GM18951 (cell line): ENCODE results near the gene LAMA2.

Experiments used
- POLR2A ChIP-seq: IDR thresholded peaks from 4 replicates; pipeline ENCODE4 v1.6.1; 2011; ENCODE audit warnings: mild to moderate bottlenecking; ENCODE audit not compliant: insufficient read length, insufficient read depth; ENCODE audit errors: extremely low read depth
- in situ Hi-C: fragments of 300-500 bp; cut with MboI; formaldehyde crosslinking; loops from one replicate; pipeline ENCODE4 v1.12.0; 2022; ENCODE audit warnings: low sequenced_read_pairs, mixed read lengths, inconsistent platforms; ENCODE audit not compliant: unreplicated experiment

LAMA2 gene

GRCh38 chr6:129096651-129097290 lies 213.8 kb downstream of the LAMA2 start:
- no peak for TF ChIP-seq POLR2A
- in situ Hi-C loops: no loop called here

- TF ChIP-seq POLR2A: no peak
- in situ Hi-C loops: no loop called here
These were observed 215.2 kb downstream of the LAMA2 start for GRCh38 chr6:129098061-129098553.

GRCh38 chr6:129099696-129100095 lies 216.8 kb downstream of the LAMA2 start:
- in situ Hi-C loops: no loop called here
- no peak for TF ChIP-seq POLR2A

GRCh38 chr6:129100164-129100563 lies 217.2 kb downstream of the LAMA2 start:
- TF ChIP-seq POLR2A: no peak
- in situ Hi-C loops: no loop called here

- no peak for TF ChIP-seq POLR2A
- in situ Hi-C loops: no loop called here
These were observed 219.8 kb downstream of the LAMA2 start for GRCh38 chr6:129102741-129103140.

- in situ Hi-C loops: no loop called here
- no peak for TF ChIP-seq POLR2A
These were observed 221.2 kb downstream of the LAMA2 start for GRCh38 chr6:129104131-129104530.

GRCh38 chr6:129104560-129104959 lies 221.6 kb downstream of the LAMA2 start:
- no peak for TF ChIP-seq POLR2A
- in situ Hi-C loops: no loop called here

- in situ Hi-C loops: no loop called here
- no peak for TF ChIP-seq POLR2A
These were observed 222.1 kb downstream of the LAMA2 start for GRCh38 chr6:129105035-129105434.

- no peak for TF ChIP-seq POLR2A
- in situ Hi-C loops: no loop called here
These were observed 222.9 kb downstream of the LAMA2 start for GRCh38 chr6:129105793-129106192.

GRCh38 chr6:129108337-129108736 lies 225.4 kb downstream of the LAMA2 start:
- no peak for TF ChIP-seq POLR2A
- in situ Hi-C loops: no loop called here

- in situ Hi-C loops: no loop called here
- TF ChIP-seq POLR2A: no peak
These were observed 227.9 kb downstream of the LAMA2 start for GRCh38 chr6:129110690-129111343.

GRCh38 chr6:129111346-129111745 lies 228.4 kb downstream of the LAMA2 start:
- in situ Hi-C loops: no loop called here
- TF ChIP-seq POLR2A: no peak

GRCh38 chr6:129111853-129112252 lies 228.9 kb downstream of the LAMA2 start:
- no peak for TF ChIP-seq POLR2A
- in situ Hi-C loops: no loop called here

- TF ChIP-seq POLR2A: no peak
These were observed 229.7 kb downstream of the LAMA2 start for GRCh38 chr6:129112591-129112990.

More at GRCh38 chr6:129112591-129112990, 229.7 kb downstream of the LAMA2 start:
- in situ Hi-C loops: no loop called here
